Adipocyte (in vitro differentiated cells): ENCODE results near the gene ANXA3.

ENCODE experiments used
- DNase-seq: peaks from one replicate; pipeline ENCODE4 v3.0.0-alpha.2; 2015; ENCODE audit warnings: low read depth
- H3K27me3 ChIP-seq: replicated peaks from 2 replicates; pipeline ENCODE4 v1.7.0; 2013; ENCODE audit warnings: mild to moderate bottlenecking, low read length, moderate library complexity; ENCODE audit not compliant: control insufficient read depth, insufficient read depth
- H3K36me3 ChIP-seq: 2 replicates; pipeline ENCODE4 v1.7.0; 2013; ENCODE audit warnings: low read length, mild to moderate bottlenecking, moderate library complexity; ENCODE audit not compliant: control insufficient read depth, insufficient read depth, severe bottlenecking
- H3K4me1 ChIP-seq: 2 replicates; pipeline ENCODE4 v1.7.0; 2013; ENCODE audit warnings: mild to moderate bottlenecking, low read length, moderate library complexity; ENCODE audit not compliant: control insufficient read depth, insufficient read depth
- H3K4me3 ChIP-seq: 2 replicates; pipeline ENCODE4 v1.7.0; 2013; ENCODE audit warnings: mild to moderate bottlenecking, low read length, moderate library complexity
- H3K9ac ChIP-seq: 2 replicates; pipeline ENCODE4 v1.7.0; 2013; ENCODE audit warnings: mild to moderate bottlenecking, low read length, moderate library complexity
- H3K9me3 ChIP-seq: 2 replicates; pipeline ENCODE4 v1.7.0; 2013; ENCODE audit warnings: mild to moderate bottlenecking, low read length, moderate library complexity; ENCODE audit not compliant: control insufficient read depth

Gene ANXA3

DNA sequence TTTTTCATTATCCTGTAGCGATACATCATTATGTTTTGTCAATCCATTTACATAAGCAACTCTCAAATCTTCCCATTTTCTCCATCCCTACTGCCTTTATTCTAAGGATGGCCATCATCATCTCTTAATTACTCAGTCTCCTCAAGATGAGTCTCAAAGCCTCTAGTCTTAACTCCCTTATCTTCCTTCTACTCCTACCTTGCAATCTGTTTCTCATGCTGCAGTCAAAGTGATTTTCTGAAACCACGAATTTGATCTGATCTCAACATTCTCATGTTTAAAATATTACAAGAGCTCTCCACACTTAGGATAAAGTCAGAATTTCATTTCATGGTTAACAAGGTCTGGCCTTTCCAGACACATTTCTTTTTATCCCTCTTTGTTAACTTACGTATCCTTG, 51.8 kb downstream of the ANXA3 start:
- Histone ChIP-seq H3K27me3 (no peaks in the 10 kb centered on the region), H3K9me3 (no peaks in the 10 kb centered on the region), H3K9ac (no peak overlapping the region), H3K4me3 (no peak overlapping the region), H3K4me1 (no peaks in the 10 kb centered on the region), H3K36me3 (no peaks in the 10 kb centered on the region)
- DNase-seq = no peak

DNA sequence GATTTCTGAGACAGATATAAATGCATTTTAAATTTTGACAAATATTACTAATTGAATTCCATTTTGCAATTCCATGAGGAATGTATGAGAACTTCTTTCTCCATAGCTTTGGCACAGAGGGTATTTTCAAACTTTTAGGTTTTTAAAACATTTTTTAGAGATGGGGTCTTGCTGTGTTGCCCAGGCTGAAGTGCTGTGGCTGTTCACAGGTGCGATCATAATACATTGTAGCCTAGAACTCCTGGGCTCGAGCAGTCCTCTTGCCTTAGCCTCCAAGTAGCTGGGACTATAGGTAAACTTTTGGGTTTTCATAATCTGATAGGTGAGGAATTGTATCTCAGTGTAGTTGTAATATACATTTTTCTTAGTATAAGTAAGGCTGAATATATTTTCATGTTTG, 53.4 kb downstream of the ANXA3 start:
- Histone ChIP-seq H3K36me3 (no peaks in the 10 kb centered on the region), H3K4me1 (no peaks in the 10 kb centered on the region), H3K27me3 (no peaks in the 10 kb centered on the region), H3K9ac (no peak overlapping the region), H3K9me3 (no peaks in the 10 kb centered on the region), H3K4me3 (no peak overlapping the region)
- no peak for DNase-seq

DNA sequence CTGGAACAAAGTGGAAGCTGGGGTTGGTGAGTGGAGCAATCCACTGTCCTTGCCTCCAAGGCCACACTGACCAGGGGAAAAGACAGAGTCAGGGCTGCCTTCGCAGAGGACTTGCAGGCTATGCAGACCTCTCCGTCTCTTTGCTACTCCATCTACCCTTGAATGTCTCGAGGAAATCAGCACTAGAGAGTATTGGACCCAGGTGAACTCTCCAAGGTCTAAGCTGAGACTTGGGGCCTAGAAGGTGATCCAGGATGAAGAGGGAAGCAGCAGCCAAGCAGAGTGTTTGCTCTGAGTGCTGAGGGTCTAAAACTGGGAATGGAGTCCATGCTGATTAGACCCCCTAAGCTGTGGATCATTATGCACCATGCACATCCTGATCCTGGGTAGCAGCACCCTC, 54.5 kb downstream of the ANXA3 start:
- H3K4me1 ChIP-seq = no peaks in the 10 kb centered on the region
- no peaks in the 10 kb centered on the region for H3K36me3 ChIP-seq
- H3K4me3 ChIP-seq = no peak overlapping the region
- no peak overlapping the region for H3K9ac ChIP-seq
- no peaks in the 10 kb centered on the region for H3K9me3 ChIP-seq
- DNase-seq = no peak
- no peaks in the 10 kb centered on the region for H3K27me3 ChIP-seq

DNA sequence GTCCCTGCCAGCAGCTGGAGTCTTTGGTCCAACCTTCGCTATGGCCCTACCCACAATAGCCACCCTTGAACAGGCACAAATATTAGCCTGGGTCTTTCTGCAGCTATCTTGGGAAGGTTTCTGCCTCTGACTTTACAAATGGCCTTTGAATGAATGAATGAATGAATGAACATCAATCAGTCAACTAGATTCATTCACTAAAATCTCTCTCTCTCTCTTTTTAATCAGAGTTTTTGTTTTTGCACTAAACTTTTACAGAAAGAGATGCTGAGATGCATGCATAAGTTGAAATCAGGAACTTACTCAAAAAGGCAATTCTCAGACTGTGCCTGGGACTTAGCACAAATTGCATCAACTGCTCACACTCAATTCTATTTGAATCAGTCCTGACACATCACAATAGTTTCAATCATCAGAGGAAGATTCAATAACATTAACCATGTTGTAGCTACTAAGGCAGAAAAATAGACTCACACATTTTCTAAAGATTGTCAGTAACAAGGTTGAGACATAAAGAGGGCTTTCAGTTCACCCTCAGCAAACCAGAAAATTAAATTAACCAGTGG, 55.0 kb downstream of the ANXA3 start:
- no peak for DNase-seq
- H3K9me3 ChIP-seq = no peaks in the 10 kb centered on the region
- H3K36me3 ChIP-seq = no peaks in the 10 kb centered on the region
- H3K9ac ChIP-seq = no peak overlapping the region
- no peaks in the 10 kb centered on the region for H3K27me3 ChIP-seq
- H3K4me1 ChIP-seq = no peaks in the 10 kb centered on the region
- H3K4me3 ChIP-seq = no peak overlapping the region

DNA sequence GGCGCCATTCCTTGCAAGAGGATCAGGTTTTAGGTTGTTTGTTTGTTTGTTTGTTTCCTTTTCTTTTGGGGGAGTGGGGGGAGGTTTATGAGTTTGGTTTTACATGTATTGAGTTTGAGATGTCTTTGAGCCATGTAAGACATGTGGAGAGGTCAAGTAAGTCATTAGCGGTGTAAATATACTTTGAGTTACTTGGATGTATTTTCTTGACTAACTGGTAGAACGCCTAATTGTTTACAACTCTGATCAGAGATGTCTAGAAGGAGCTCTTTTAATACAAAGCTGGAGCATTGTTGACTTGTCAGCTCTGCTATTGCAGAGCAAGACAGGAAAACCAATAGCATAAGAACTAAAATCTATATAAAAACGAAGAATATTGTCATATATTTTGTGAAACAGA, 57.1 kb downstream of the ANXA3 start:
- Histone ChIP-seq H3K9me3 (no peaks in the 10 kb centered on the region), H3K36me3 (no peaks in the 10 kb centered on the region), H3K27me3 (no peaks in the 10 kb centered on the region), H3K4me1 (no peaks in the 10 kb centered on the region), H3K9ac (no peak overlapping the region), H3K4me3 (no peak overlapping the region)
- no peak for DNase-seq

DNA sequence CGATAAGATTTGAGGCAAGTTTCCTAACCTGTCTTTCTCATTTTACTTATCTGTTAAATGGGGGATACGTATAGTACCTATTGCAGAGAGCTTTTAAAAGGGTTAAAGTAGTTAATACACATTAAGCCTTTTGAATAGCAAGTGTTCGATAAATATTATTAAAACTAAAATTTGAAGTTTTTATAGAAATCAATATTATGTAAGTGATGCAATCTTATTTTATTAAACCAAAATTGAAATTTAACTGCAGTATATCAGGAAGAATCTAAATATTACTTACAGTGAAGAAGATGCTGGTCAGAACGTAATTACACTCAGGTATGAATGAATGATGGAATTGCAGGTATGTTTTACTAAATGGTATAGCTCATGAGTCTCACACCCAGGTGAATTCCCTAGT, 58.0 kb downstream of the ANXA3 start:
- DNase-seq = no peak
- H3K9ac ChIP-seq = no peak overlapping the region
- H3K27me3 ChIP-seq = no peaks in the 10 kb centered on the region
- H3K36me3 ChIP-seq = no peaks in the 10 kb centered on the region
- H3K4me3 ChIP-seq = no peak overlapping the region
- H3K4me1 ChIP-seq = no peaks in the 10 kb centered on the region
- H3K9me3 ChIP-seq = no peaks in the 10 kb centered on the region

DNA sequence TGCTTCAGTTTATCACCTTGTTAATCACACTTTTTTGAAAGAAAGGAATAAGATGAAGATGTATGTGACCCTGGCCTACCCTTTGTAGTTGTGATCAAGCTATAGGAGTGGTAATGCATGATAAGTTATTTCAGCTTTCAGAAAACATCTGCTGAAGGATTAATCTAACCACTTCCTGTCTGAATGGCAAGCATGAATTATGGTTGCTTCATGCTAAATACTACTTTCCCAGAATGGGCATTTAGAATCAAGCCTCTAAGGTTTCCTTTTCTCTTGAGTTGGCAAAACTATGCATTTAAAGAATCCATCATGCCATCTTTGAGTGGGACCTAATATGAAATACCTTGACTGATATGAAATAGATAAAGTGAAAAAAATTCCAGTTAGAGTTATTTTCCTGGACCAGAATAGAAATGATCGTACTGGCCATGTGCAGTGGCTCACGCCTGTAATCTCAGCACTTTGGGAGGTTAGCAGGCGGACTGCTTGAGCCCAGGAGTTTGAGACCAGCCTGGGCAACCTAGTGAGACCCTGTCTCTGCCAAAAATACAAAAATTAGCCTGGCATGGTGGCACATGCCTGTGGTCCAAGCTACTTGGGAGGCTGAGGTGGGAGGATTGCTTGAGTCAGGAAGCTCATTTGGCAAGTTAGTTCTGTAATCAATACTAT, 59.1 kb downstream of the ANXA3 start:
- no peaks in the 10 kb centered on the region for H3K9me3 ChIP-seq

DNA sequence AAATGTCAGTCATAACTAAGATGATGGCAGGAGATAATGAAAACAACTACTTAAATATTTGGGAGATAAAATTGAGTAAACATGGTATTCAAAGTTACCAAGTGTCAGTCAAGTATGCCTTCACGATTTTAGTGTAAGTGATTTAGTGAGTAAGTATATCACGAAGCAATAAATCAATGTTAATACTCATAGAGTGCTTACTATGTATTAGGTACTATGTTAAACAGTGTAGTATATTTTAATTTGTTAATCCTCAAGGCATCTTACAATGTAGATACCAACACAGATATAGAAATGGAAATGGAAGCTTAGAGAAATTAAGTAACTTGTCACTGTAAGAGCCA, 59.6 kb downstream of the ANXA3 start:
- Histone ChIP-seq H3K9me3 (no peaks in the 10 kb centered on the region), H3K4me1 (no peaks in the 10 kb centered on the region), H3K27me3 (no peaks in the 10 kb centered on the region), H3K36me3 (no peaks in the 10 kb centered on the region), H3K9ac (no peak overlapping the region), H3K4me3 (no peak overlapping the region)
- no peak for DNase-seq

More for the DNA sequence above, 59.1 kb downstream of the ANXA3 start:
- Histone ChIP-seq H3K36me3 (no peaks in the 10 kb centered on the region), H3K4me3 (no peak overlapping the region), H3K9ac (no peak overlapping the region), H3K27me3 (no peaks in the 10 kb centered on the region), H3K4me1 (no peaks in the 10 kb centered on the region)
- DNase-seq = peak; percentile 73

DNA sequence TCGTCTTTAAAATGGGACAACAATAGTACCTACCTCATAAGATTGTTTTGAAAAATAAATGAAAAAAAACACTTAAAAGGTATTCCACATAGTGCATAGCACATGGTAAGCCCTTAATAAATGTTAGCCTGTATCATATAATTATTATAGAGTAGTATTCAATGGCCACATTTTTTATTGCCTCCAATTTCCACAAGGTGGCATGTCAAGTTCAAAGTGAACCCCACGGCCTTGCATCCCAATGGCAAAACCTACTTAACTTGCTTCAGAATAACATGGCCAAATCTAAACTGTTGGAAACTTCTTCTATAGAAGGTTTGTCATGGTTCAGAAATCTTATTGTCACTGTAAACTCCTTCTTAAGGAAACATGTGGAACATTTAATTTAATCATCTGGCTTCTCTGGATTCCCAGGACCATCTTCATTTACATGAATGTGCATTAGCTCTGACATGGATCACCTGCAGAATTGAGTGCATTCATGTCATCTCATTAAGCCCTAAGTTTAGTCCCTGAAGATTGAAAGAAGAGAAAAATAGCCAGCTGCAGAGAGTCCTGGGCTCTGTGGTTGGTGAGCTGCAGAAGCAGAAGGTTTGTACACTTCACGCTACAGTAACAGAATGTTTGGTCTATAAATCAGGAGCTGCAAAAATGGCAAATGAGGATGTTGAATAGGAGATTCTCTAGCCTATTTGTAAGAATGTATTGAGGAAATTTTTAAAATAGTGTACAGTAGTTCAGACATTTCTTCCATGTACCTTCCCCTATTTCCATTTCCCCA, 61.0 kb downstream of the ANXA3 start:
- no peaks in the 10 kb centered on the region for H3K27me3 ChIP-seq
- H3K4me1 ChIP-seq = no peaks in the 10 kb centered on the region
- no peaks in the 10 kb centered on the region for H3K9me3 ChIP-seq
- no peak overlapping the region for H3K9ac ChIP-seq
- H3K4me3 ChIP-seq = no peak overlapping the region
- DNase-seq = peak; percentile 78
- no peaks in the 10 kb centered on the region for H3K36me3 ChIP-seq

DNA sequence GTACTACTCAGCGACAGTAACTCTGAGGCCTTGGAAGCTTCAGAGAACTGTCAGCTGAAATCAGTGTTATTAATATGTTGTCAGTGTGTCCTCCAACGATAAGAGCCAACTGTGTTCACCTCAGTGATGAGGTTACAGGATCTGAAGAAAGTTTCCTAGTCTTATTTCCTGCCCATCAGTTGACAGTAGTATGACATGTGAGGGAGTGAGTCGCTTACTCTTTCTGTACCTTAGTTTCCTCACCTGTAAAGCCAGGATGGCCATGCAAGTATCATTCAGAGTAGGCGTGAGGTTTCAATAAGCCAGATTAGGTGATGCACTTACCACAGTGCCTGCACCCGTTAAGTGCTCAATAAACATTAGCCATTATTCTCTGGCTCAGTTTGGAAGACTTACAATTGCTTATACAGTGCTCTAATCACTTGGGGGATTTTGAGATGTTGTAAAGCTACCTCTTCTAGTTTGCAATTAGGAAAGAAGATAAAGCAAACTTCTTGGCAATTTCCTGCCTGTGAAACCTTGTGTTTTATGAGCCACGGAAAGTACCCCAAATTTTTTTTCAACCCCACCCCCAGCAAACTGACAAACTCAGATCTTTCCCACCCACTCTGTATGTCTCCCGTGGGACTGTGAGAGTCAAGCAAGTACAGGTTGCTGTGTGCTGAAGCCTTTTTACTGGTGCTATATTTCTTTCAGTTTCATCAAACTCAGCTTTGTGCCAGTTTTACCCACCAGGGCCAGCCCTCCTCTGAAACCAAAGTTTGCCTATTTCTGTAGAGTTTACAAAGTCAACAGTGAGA, 62.2 kb downstream of the ANXA3 start:
- Histone ChIP-seq H3K36me3 (no peaks in the 10 kb centered on the region), H3K9ac (no peak overlapping the region), H3K4me3 (no peak overlapping the region), H3K27me3 (no peaks in the 10 kb centered on the region), H3K9me3 (no peaks in the 10 kb centered on the region), H3K4me1 (peaks cover 7% of the 10 kb centered on the region)
- no peak for DNase-seq

DNA sequence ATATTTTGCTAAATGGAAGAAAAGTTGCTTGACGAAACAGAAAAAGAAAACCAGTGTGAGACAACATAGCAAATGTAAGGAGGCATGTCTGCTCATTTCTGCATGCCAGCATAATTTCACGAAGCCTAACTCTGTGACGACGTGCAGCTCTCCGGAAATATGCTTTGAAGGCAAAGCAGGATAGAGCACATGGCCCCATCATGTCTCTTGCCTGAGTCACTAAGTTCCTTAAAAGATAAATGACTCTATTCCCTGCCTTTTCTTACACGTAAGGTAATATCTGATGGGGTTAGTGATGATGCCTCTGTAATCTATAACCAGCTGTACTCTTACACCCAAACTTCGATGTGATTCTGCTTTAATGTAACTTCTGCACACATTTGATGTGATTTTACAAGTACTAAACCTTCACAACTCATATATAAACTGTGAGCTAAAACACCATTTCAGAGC, 64.5 kb downstream of the ANXA3 start:
- H3K9ac ChIP-seq = no peak overlapping the region
- H3K36me3 ChIP-seq = no peaks in the 10 kb centered on the region
- H3K9me3 ChIP-seq = no peaks in the 10 kb centered on the region
- H3K4me3 ChIP-seq = no peak overlapping the region
- no peak for DNase-seq
- H3K27me3 ChIP-seq = no peaks in the 10 kb centered on the region
- peaks cover 9% of the 10 kb centered on the region for H3K4me1 ChIP-seq
